RKO (cell line): Measurements from ENCODE around the gene KCNMA1.

Source experiments
- DNase-seq: peaks from one replicate; pipeline ENCODE4 v3.0.0-alpha.2; 2016; ENCODE audit warnings: low spot score

Gene KCNMA1

DNA sequence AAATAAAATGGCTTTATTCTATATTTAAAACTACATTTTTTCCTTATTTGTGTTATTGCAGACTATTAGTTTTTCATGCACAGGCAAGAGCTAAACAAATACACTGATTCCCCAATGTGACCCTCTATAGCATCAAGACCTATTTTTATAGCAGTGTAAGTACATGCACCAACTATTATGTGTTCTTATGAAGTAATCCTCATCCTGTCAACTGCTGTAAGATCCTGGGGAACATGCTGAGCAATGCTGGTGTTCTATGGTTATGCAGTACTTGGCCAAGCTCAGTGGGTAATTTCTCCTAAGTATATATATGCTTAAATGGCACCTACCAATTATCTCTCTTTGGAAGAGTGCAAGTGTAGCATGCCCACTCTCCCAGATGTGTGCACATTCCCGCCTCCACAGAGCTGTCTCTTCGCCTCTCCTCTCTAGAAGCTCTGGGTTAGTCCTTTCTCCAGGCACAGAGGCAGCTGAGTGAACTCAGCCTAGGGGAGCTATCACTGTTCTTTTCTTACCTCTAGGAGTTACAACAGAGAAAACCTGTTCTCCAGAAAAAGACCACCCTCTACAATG, 428.8 kb downstream of the KCNMA1 start:
- no peak for DNase-seq

- DNase-seq: no peak
Measured at GRCh38 chr10:77207828-77208185, 429.8 kb downstream of the KCNMA1 start.

- no peak for DNase-seq
Measured at GRCh38 chr10:77207182-77207827, 430.3 kb downstream of the KCNMA1 start.

DNA sequence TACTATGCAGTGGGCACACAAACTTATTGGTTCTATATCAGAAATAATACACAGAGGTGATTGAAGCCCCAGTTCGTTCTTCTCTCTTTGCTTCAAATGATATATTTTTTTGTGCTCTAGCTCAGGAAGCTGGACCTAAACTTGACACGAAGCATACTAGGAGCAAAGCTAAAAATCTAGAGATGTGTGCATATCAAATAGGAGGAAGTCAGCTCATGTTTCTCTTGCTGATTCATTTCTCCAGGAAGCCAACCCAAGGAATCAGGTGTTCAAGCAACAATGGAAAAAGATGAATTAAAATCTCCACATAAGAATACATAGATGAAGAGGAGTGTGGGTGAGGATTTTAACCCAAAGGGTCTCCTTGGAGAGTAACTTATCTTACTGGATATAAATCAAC, 432.5 kb downstream of the KCNMA1 start:
- no peak for DNase-seq

DNA sequence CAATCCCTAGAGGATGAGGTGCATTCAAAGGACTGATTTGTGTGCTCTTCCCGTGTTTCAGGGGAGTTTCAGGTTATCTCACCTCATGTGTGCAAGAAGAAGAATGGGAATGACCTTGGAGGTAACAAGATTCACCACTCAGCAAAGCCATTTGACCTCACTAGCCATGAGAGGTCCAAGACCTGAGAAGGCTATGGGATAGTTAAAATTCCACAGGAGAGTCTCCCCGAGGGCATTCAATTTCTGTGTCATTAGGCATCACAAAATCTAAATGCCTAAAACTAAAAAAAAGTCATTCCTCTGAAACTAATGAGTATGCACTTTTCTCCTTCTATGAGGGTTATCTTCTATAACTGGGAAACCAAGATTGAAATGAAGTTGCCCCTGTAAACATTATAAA, 433.4 kb downstream of the KCNMA1 start:
- DNase-seq: no peak

DNA sequence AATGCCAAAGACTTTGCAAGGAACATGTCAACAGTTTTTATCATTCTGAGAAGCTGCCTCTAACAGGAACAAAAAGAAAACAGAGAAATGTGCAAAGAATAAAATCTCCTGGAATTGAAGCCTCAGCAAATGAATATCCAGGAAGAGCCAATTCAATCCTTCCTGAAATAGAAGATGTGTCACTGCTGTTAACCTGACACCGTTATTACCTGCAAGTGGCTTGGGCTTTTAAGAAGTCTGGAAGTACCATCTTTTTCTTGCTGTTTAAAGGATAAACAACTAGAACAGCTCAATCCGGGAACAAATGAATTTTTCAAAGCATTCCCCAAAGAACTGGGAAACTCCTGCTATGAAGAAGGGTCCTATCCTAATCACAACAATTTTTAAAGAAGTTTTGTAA, 434.8 kb downstream of the KCNMA1 start:
- no peak for DNase-seq

- no peak for DNase-seq
Measured at GRCh38 chr10:77201135-77202106, 436.2 kb downstream of the KCNMA1 start.

DNA sequence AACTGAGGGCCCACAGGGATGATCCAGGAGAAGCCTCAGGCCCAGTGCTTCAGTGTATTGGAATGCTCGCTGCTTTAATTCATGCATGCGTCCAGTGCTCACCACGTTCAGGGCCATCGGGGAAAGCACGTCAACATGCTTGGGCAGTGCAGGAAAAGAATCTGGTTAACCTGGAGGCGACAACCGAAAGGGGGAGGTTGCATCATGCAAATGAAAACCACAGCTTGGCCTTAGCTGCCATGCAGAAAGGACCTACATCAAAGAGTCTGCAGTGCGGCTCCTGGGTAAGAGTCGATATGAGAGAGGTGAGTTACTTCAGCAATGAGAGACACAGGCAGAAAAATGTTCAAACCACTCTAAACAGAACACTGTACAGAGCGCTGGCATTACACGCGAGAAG, 440.1 kb downstream of the KCNMA1 start:
- DNase-seq: no peak

DNA sequence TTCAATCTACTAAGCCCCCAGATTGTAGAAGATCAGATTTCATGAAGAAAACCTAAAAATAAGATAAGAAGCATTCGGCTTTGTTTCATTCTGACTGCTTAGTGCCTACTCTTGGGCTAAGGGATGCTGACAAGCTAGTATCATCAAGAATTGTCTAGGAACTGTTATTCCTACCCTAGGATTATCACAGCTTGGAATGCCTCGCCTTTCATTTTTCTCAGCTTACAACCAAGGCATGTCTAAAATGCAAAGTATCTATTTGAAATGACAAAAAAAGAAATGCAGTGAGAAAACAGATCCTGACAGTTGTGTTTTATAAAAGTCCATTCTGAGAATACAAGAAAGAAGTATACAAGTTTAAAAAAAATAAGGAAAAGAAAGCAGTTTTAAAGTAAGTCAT, 441.0 kb downstream of the KCNMA1 start:
- DNase-seq: no peak

GRCh38 chr10:77195101-77195500, 442.5 kb downstream of the KCNMA1 start:
- DNase-seq: peak; percentile 19

GRCh38 chr10:77193001-77193400, 444.6 kb downstream of the KCNMA1 start:
- DNase-seq: no peak

- no peak for DNase-seq
Measured at GRCh38 chr10:77192402-77192801, 445.2 kb downstream of the KCNMA1 start.

DNA sequence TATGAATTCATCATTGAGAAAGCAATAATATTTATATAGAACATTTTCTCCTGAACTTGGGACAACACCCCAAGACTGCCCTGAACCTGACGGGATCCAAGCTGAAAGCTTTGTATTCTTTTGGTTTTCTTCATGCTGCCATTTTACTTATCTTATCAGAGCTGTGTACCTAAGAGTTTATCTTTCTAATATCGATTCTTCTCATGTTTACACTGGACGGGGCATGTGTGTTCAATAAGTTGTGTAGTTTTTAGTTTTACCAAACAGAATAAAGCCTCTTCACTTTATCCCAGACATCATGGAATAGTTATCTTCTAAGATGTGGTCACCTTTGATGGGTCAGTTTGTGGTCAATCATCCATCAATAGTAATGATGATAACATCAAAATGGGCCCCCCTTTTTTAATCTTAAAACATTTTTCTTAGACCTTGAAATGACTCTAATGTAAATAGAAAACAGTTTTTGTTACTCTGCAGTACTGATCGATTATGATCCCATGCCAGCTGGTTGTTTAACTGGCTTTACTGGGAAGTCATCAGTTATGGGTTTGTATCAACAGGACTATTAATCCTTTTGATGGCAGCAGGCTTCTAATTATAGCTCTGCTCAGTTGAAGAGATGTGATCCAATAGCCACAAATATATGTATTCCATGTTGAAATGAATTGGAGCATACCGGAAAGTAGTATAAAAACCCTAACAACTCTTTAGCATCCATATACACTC, 446.1 kb downstream of the KCNMA1 start:
- DNase-seq: no peak

DNA sequence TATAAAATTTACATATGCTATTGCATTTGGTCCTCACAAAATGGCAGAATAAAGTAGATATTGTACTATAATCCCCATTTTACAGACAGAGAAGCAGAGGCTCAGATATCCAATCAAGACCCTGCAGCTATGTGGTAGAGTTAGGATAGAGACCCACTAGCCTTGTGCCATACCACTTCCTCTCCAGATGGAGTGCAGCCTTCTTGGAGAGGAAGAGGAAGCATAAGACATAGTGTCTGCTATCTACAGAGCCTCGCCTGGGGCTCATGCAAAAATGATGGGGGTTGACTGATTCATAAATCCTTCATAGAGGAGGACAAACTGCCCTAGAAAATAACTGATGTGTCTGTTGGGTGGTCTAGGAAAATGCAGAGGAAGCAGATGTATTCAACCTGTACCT, 447.3 kb downstream of the KCNMA1 start:
- DNase-seq: no peak

DNA sequence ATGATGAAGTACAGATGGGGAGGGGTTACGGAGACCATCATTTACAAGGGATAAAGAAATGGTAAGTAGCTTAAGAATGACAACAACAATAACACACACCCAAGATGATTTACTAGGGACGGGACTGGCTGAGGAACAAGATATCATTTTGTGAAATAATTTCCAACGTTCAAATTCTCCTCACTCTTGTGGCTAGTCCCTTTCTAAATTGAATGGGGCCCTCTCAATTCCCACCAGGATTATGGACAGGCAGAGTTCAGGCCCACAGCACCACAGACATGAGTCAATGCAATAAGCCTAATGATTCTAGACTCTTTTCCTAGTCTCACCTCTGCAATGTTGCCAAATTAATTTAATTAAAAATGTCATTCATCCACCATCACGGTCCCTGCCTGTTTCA, 448.1 kb downstream of the KCNMA1 start:
- no peak for DNase-seq

GRCh38 chr10:77189075-77189474, 448.5 kb downstream of the KCNMA1 start:
- DNase-seq: no peak

GRCh38 chr10:77188521-77188920, 449.1 kb downstream of the KCNMA1 start:
- DNase-seq: no peak

DNA sequence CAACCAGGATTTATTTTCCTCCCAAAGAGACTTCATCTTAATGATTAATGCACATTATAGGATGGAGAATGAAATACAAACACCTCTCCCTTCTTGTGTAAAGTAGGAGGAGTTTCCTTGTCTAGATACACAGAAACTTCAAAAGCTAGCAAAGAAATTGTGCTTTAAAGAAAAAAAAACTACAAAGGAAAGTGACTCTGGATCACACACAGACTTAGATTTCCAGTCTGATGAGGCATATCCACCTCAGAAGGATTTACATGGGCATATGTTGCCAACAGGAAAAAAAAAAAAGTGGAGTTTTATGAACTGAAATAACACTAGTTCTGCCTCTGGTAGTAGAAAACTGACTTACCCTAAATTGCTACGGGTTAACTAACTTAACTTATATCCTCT, 449.6 kb downstream of the KCNMA1 start:
- no peak for DNase-seq

GRCh38 chr10:77187376-77187999, 450.1 kb downstream of the KCNMA1 start:
- DNase-seq: no peak

GRCh38 chr10:77186936-77187335, 450.7 kb downstream of the KCNMA1 start:
- DNase-seq: no peak

GRCh38 chr10:77185696-77186095, 451.9 kb downstream of the KCNMA1 start:
- DNase-seq: no peak

- no peak for DNase-seq
Measured at GRCh38 chr10:77182803-77183202, 454.8 kb downstream of the KCNMA1 start.
